ENCODE data around the gene ARHGEF1. TPM values are rescaled to one million over a fixed set of nuclear protein-coding genes. Genes with fewer than 3 reads are reported as not detected.

The ARHGEF1 gene
- total RNA-seq: 37.5 and 39.9 TPM in 2 replicates

GRCh38 chr19:41882568-41883462 is at the start of gene ARHGEF1:
TSS of gene ARHGEF1 (plus strand) at chr19:41883184. CDS start at chr19:41888083, 4,899 bp downstream.

GRCh38 chr19:41844601-41845000 is 38.4 kb upstream of the ARHGEF1 start, which contains the start of gene LYPD4:
TSS of gene LYPD4 (minus strand) at chr19:41844683. CDS start at chr19:41839285, 5,398 bp downstream.

GRCh38 chr19:41845001-41845050 is 38.2 kb upstream of the ARHGEF1 start, which contains the start of gene DMRTC2:
TSS of gene DMRTC2 (plus strand) at chr19:41845042. CDS start at chr19:41847429, 2,387 bp downstream.

GRCh38 chr19:41859618-41860418 is 23.2 kb upstream of the ARHGEF1 start, which contains the start of gene RPS19:
TSS of gene RPS19 (plus strand) at chr19:41860255. CDS start at chr19:41860775, 520 bp downstream.

GRCh38 chr19:41876847-41877832 is 5.8 kb upstream of the ARHGEF1 start, which contains the start of gene CD79A:
TSS of gene CD79A (plus strand) at chr19:41877279. CDS start at chr19:41877305, 26 bp downstream.

GRCh38 chr19:41928221-41928683 is 45.3 kb downstream of the ARHGEF1 start, which contains the start of gene ERFL:
TSS of gene ERFL (minus strand) at chr19:41928449. CDS start at chr19:41912919, 15,530 bp downstream.

Other genes with a start within 250 kb of the ARHGEF1 start
- not detected in 2 replicates for gene CEACAM7, start 194.9 kb upstream of the ARHGEF1 start, total RNA-seq
- not detected in 2 replicates for gene CEACAM5, start 174.6 kb upstream of the ARHGEF1 start, total RNA-seq
- not detected in 2 replicates for gene CEACAM6, start 127.7 kb upstream of the ARHGEF1 start, total RNA-seq
- gene CEACAM3, start 86.6 kb upstream of the ARHGEF1 start, total RNA-seq: not detected in 2 replicates
- gene LYPD4, start 38.5 kb upstream of the ARHGEF1 start, total RNA-seq: not detected in 2 replicates
- gene DMRTC2, start 38.1 kb upstream of the ARHGEF1 start, total RNA-seq: not detected in 2 replicates
- 959 and 1,046 TPM in 2 replicates for gene RPS19, start 22.9 kb upstream of the ARHGEF1 start, total RNA-seq
- gene CD79A, start 5.9 kb upstream of the ARHGEF1 start, total RNA-seq: 0.17 TPM in 1 of 2 replicates, not detected in the other
- gene ERFL, start 45.3 kb downstream of the ARHGEF1 start, total RNA-seq: under 0.01 TPM in 1 of 2 replicates, not detected in the other
- 135 and 204 TPM in 2 replicates for gene RABAC1, start 76.1 kb downstream of the ARHGEF1 start, total RNA-seq
- under 0.01 and 0.15 TPM in 2 replicates for gene ATP1A3, start 111.0 kb downstream of the ARHGEF1 start, total RNA-seq
- gene GRIK5, start 187.0 kb downstream of the ARHGEF1 start, total RNA-seq: 0.58 and 0.66 TPM in 2 replicates
- 10.8 and 15.7 TPM in 2 replicates for gene ZNF574, start 193.0 kb downstream of the ARHGEF1 start, total RNA-seq
- gene POU2F2, start 249.3 kb downstream of the ARHGEF1 start, total RNA-seq: 0.17 TPM in 1 of 2 replicates, not detected in the other

Measured in smooth muscle cell of trachea (primary cell).